Peyer's patch (tissue), 4 donors: ENCODE results near the gene PPP6R3.

Experiments used
- CTCF ChIP-seq, 6 experiments: fragments of 450-650 bp in 4 of 6; fragments of 200-600 bp in 2 of 6; sonication (generic) in 1 of 6; IDR thresholded peaks; one replicate each; pipeline ENCODE4 v1.5.1; 2017 to 2019; ENCODE audit warnings: antibody characterized with exemption in 6 of 6, mild to moderate bottlenecking in 3 of 6, moderate library complexity in 1 of 6
- POLR2A ChIP-seq, 2 donors: fragments of 450-650 bp; IDR thresholded peaks; one replicate each; pipeline ENCODE4 v1.5.1; 2017; ENCODE audit warnings: antibody characterized with exemption in 2 of 2, mild to moderate bottlenecking in 2 of 2, moderate library complexity in 2 of 2

- no peak for TF ChIP-seq CTCF (IDR thresholded peaks at IDR 0.05)
- TF ChIP-seq POLR2A (IDR thresholded peaks at IDR 0.05): no peak
These were observed 21.8 kb upstream of the PPP6R3 start for GRCh38 chr11:68438658-68439259.
